Trophoblast cell (in vitro differentiated cells and primary cell): ENCODE data around the gene EXOC4.

Experiments
- DNase-seq, 2 donors: peaks; one replicate each; pipeline ENCODE4 v3.0.0-alpha.2; 2016
- H2AFZ ChIP-seq: 2 replicates; pipeline ENCODE4 v1.6.1; 2013; ENCODE audit warnings: low read length, moderate library complexity, mild to moderate bottlenecking; ENCODE audit not compliant: insufficient read depth, poor library complexity
- H2AK5ac ChIP-seq: 2 replicates; pipeline ENCODE4 v1.6.1; 2013; ENCODE audit warnings: mild to moderate bottlenecking, low read length
- H2BK120ac ChIP-seq: 2 replicates; pipeline ENCODE4 v1.6.1; 2013; ENCODE audit warnings: low read length, mild to moderate bottlenecking, moderate library complexity; ENCODE audit not compliant: insufficient read depth, poor library complexity
- H2BK12ac ChIP-seq: 2 replicates; pipeline ENCODE4 v1.6.1; 2013; ENCODE audit warnings: mild to moderate bottlenecking, low read length, moderate library complexity
- H2BK5ac ChIP-seq: 2 replicates; pipeline ENCODE4 v1.6.1; 2013; ENCODE audit warnings: low read length, low read depth, moderate library complexity, mild to moderate bottlenecking; ENCODE audit not compliant: poor library complexity
- H3K14ac ChIP-seq: 2 replicates; pipeline ENCODE4 v1.6.1; 2013; ENCODE audit warnings: mild to moderate bottlenecking, low read length
- H3K18ac ChIP-seq: 2 replicates; pipeline ENCODE4 v1.6.1; 2013; ENCODE audit warnings: mild to moderate bottlenecking, low read length
- H3K23ac ChIP-seq: 2 replicates; pipeline ENCODE4 v1.6.1; 2013; ENCODE audit warnings: low read length
- H3K27ac ChIP-seq: 2 replicates; pipeline ENCODE4 v1.5.1; 2013; ENCODE audit warnings: low read depth, mild to moderate bottlenecking, inconsistent platforms, low read length, moderate library complexity
- H3K27me3 ChIP-seq: 2 replicates; pipeline ENCODE4 v1.6.1; 2013; ENCODE audit warnings: inconsistent platforms, mild to moderate bottlenecking, low read length, moderate library complexity; ENCODE audit not compliant: insufficient read depth
- H3K36me3 ChIP-seq, 2 experiments: 1 replicate in 1 of 2; 2 replicates in 1 of 2; pipeline ENCODE4 v1.6.1; 2013; ENCODE audit warnings: low read length in 2 of 2, mild to moderate bottlenecking in 2 of 2, moderate library complexity in 1 of 2; ENCODE audit not compliant: insufficient read depth in 2 of 2, control insufficient read depth in 1 of 2
- H3K4ac ChIP-seq: 2 replicates; pipeline ENCODE4 v1.6.1; 2013; ENCODE audit warnings: low read depth, mild to moderate bottlenecking, low read length, moderate library complexity
- H3K4me1 ChIP-seq, 2 experiments: 1 replicate in 1 of 2; 2 replicates in 1 of 2; pipeline ENCODE4 v1.6.1; 2013; ENCODE audit warnings: low read length in 2 of 2, mild to moderate bottlenecking in 2 of 2, moderate library complexity in 1 of 2; ENCODE audit not compliant: insufficient read depth in 2 of 2, control insufficient read depth in 1 of 2
- H3K4me2 ChIP-seq: 2 replicates; pipeline ENCODE4 v1.6.1; 2013; ENCODE audit warnings: inconsistent platforms, mild to moderate bottlenecking, low read length, moderate library complexity
- H3K4me3 ChIP-seq: 2 replicates; pipeline ENCODE4 v1.5.1; 2013; ENCODE audit warnings: mild to moderate bottlenecking, low read depth, low read length, inconsistent platforms
- H3K79me1 ChIP-seq: one replicate; pipeline ENCODE4 v1.6.1; 2013; ENCODE audit warnings: low read length
- H3K79me2 ChIP-seq: 2 replicates; pipeline ENCODE4 v1.6.1; 2013; ENCODE audit warnings: low read length, mild to moderate bottlenecking; ENCODE audit not compliant: control insufficient read depth, insufficient read depth, poor library complexity
- H3K9ac ChIP-seq: 2 replicates; pipeline ENCODE4 v1.6.1; 2013; ENCODE audit warnings: mild to moderate bottlenecking, low read length
- H3K9me3 ChIP-seq: 2 replicates; pipeline ENCODE4 v1.6.1; 2013; ENCODE audit warnings: low read depth, mild to moderate bottlenecking, control low read depth, inconsistent platforms, low read length; ENCODE audit not compliant: insufficient read depth
- H4K12ac ChIP-seq: 2 replicates; pipeline ENCODE4 v1.6.1; 2013; ENCODE audit warnings: low read depth, mild to moderate bottlenecking, low read length, moderate library complexity
- H4K8ac ChIP-seq: 2 replicates; pipeline ENCODE4 v1.6.1; 2013; ENCODE audit warnings: low read depth, mild to moderate bottlenecking, low read length, moderate library complexity
- H4K91ac ChIP-seq: one replicate; pipeline ENCODE4 v1.6.1; 2013; ENCODE audit warnings: low read depth, mild to moderate bottlenecking, low read length, moderate library complexity
- WGBS: extraction: QIAGEN DNeasy Blood & Tissue Kit; methylation state at CpG from one replicate; pipeline ENCODE4 v1.1.7; 2013; ENCODE audit warnings: missing lambda C conversion rate; ENCODE audit not compliant: insufficient read length, insufficient coverage; ENCODE audit errors: extremely low coverage; 5-methylcytosine and 5-hydroxymethylcytosine counted together

EXOC4 gene

GRCh38 chr7:133461421-133461820, 208.5 kb downstream of the EXOC4 start:
- H3K27ac ChIP-seq = no peak overlapping the region
- no peaks in the 10 kb centered on the region for H3K9me3 ChIP-seq
- no peak overlapping the region for H2BK5ac ChIP-seq
- no peak overlapping the region for H2AK5ac ChIP-seq
- no peaks in the 10 kb centered on the region for H3K79me1 ChIP-seq
- no peak overlapping the region for H2BK12ac ChIP-seq
- H3K27me3 ChIP-seq = no peaks in the 10 kb centered on the region
- no peak overlapping the region for H3K23ac ChIP-seq
- no peak overlapping the region for H2BK120ac ChIP-seq
- no peaks in the 10 kb centered on the region for H3K79me2 ChIP-seq
- H4K91ac ChIP-seq = no peak overlapping the region
- no peak overlapping the region for H4K8ac ChIP-seq
- H3K4me3 ChIP-seq = no peak overlapping the region
- H3K14ac ChIP-seq = no peak overlapping the region
- no CpG with 5 or more reads among the region's 1 CpG for WGBS
- DNase-seq = no peak
- H3K36me3 ChIP-seq = no peaks in the 10 kb centered on the region
- H3K4me2 ChIP-seq = no peak overlapping the region
- H3K4ac ChIP-seq = no peak overlapping the region
- H3K9ac ChIP-seq = no peak overlapping the region
- no peak overlapping the region for H2AFZ ChIP-seq
- H3K18ac ChIP-seq = no peak overlapping the region
- H3K4me1 ChIP-seq = no peaks in the 10 kb centered on the region
- no peak overlapping the region for H4K12ac ChIP-seq

- Histone ChIP-seq H3K36me3 (peaks cover under 1 to 2% of the 10 kb centered on the region in 2 experiments), H2AK5ac (no peak overlapping the region), H4K91ac (no peak overlapping the region)
Measured at GRCh38 chr7:133475655-133476054, 222.8 kb downstream of the EXOC4 start.

DNA sequence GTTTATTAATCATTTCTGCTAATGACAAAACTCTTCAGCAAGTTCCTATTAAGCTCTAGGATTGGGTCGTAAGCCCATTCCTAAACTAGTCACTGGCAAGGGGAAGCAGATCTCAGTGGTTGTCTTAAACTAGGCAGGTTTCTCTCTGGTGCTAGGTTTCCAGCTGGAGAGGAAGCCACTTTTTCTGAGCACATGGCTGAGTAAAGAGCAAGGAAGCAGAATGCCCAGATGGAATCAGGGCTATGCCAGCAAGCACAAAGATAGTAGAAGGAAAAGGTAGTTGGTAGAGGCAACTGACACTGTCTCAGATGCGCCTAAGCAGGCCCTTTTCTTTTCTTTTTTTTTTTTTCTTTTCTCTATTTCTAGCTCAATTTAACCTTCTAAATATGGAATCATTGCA, 224.9 kb downstream of the EXOC4 start:
- WGBS = no CpG with 5 or more reads among the region's 2 CpGs
- Histone ChIP-seq H2BK120ac (no peak overlapping the region), H4K8ac (no peak overlapping the region)

More at GRCh38 chr7:133475655-133476054, 222.8 kb downstream of the EXOC4 start:
- H3K14ac ChIP-seq = no peak overlapping the region
- no peak overlapping the region for H2BK12ac ChIP-seq
- H3K27me3 ChIP-seq = no peaks in the 10 kb centered on the region
- no peak overlapping the region for H3K27ac ChIP-seq
- H3K4ac ChIP-seq = no peak overlapping the region
- no peak overlapping the region for H3K4me3 ChIP-seq
- no peak overlapping the region for H3K9ac ChIP-seq
- no peaks in the 10 kb centered on the region for H3K79me2 ChIP-seq
- no peak overlapping the region for H2BK5ac ChIP-seq
- no peaks in the 10 kb centered on the region for H3K4me1 ChIP-seq
- H4K12ac ChIP-seq = no peak overlapping the region
- no peak overlapping the region for H3K4me2 ChIP-seq
- no peak for DNase-seq
- H3K9me3 ChIP-seq = no peaks in the 10 kb centered on the region
- no peak overlapping the region for H2AFZ ChIP-seq
- no peak overlapping the region for H4K8ac ChIP-seq
- no peak overlapping the region for H2BK120ac ChIP-seq
- no peaks in the 10 kb centered on the region for H3K79me1 ChIP-seq
- H3K18ac ChIP-seq = no peak overlapping the region
- no peak overlapping the region for H3K23ac ChIP-seq

GRCh38 chr7:133478591-133479135, 225.8 kb downstream of the EXOC4 start:
- no peak overlapping the region for H3K14ac ChIP-seq
- H4K8ac ChIP-seq = no peak overlapping the region
- no peaks in the 10 kb centered on the region for H3K79me2 ChIP-seq
- H4K12ac ChIP-seq = no peak overlapping the region
- no peak overlapping the region for H3K4me2 ChIP-seq
- H2BK5ac ChIP-seq = no peak overlapping the region
- no peak overlapping the region for H2BK120ac ChIP-seq
- no CpG with 5 or more reads among the region's 3 CpGs for WGBS
- H3K36me3 ChIP-seq = peaks cover 2% of the 10 kb centered on the region in 2 experiments
- no peak overlapping the region for H3K4me3 ChIP-seq
- no peaks in the 10 kb centered on the region for H3K27me3 ChIP-seq
- H3K4ac ChIP-seq = no peak overlapping the region
- H2BK12ac ChIP-seq = no peak overlapping the region
- DNase-seq = no peak
- H4K91ac ChIP-seq = no peak overlapping the region
- no peak overlapping the region for H3K18ac ChIP-seq
- no peak overlapping the region for H3K9ac ChIP-seq
- H2AFZ ChIP-seq = no peak overlapping the region
- H3K27ac ChIP-seq = no peak overlapping the region
- H2AK5ac ChIP-seq = no peak overlapping the region
- H3K23ac ChIP-seq = no peak overlapping the region
- no peaks in the 10 kb centered on the region for H3K4me1 ChIP-seq
- H3K79me1 ChIP-seq = no peaks in the 10 kb centered on the region
- no peaks in the 10 kb centered on the region for H3K9me3 ChIP-seq

More for the DNA sequence above, 224.9 kb downstream of the EXOC4 start:
- Histone ChIP-seq H2BK5ac (no peak overlapping the region), H3K79me1 (no peaks in the 10 kb centered on the region), H3K14ac (no peak overlapping the region), H3K4me1 (no peaks in the 10 kb centered on the region), H3K23ac (no peak overlapping the region), H3K18ac (no peak overlapping the region), H3K9ac (no peak overlapping the region), H2AFZ (no peak overlapping the region), H3K9me3 (no peaks in the 10 kb centered on the region), H3K4me3 (no peak overlapping the region), H3K4me2 (no peak overlapping the region), H3K27ac (no peak overlapping the region), H3K79me2 (no peaks in the 10 kb centered on the region), H4K12ac (no peak overlapping the region), H3K4ac (no peak overlapping the region), H4K91ac (no peak overlapping the region), H3K36me3 (peaks cover 2% of the 10 kb centered on the region in 2 experiments), H2AK5ac (no peak overlapping the region), H3K27me3 (no peaks in the 10 kb centered on the region), H2BK12ac (no peak overlapping the region)
- no peak for DNase-seq
